Mucosa of descending colon (tissue), 3 donors: ENCODE measurements around the gene SETX. TPM values are rescaled to one million over a fixed set of nuclear protein-coding genes. Genes with fewer than 3 reads are reported as not detected.

Experiments
- ATAC-seq: fragments of 200-7000 bp; cut with Tn5 transposase; one replicate; pipeline ENCODE4 v1.9.1; 2020; ENCODE audit warnings: mild to moderate bottlenecking, moderate library complexity
- DNase-seq, 3 donors: peaks; one replicate each; pipeline ENCODE4 v3.0.0-alpha.2; 2020
- H3K36me3 ChIP-seq: fragments of 200-600 bp; one replicate; pipeline ENCODE4 v1.8.0; 2021; ENCODE audit warnings: low read depth, mild to moderate bottlenecking
- H3K4me1 ChIP-seq: fragments of 200-600 bp; one replicate; pipeline ENCODE4 v1.8.0; 2021; ENCODE audit warnings: low read depth, mild to moderate bottlenecking
- H3K4me3 ChIP-seq: fragments of 200-600 bp; one replicate; pipeline ENCODE4 v1.8.0; 2021; ENCODE audit warnings: mild to moderate bottlenecking
- H3K9me3 ChIP-seq: fragments of 200-600 bp; one replicate; pipeline ENCODE4 v1.8.0; 2021; ENCODE audit warnings: mild to moderate bottlenecking
- CTCF ChIP-seq: fragments of 200-600 bp; IDR thresholded peaks from one replicate; pipeline ENCODE4 v1.8.0; 2022; ENCODE audit warnings: antibody characterized with exemption, mild to moderate bottlenecking
- intact Hi-C, 2 donors: fragments of 100-400 bp; cut with DNase I in 1 of 2; cut with micrococcal nuclease in 1 of 2; formaldehyde crosslinking; loops; one replicate each; pipeline versions ENCODE4 v1.11.0 to v1.11.1; 2022; cut with DNase I, micrococcal nuclease
- total RNA-seq, 3 donors: library from RNA; stranded (reverse); fragmentation: NEBNext Ultra II Directional in 2 of 3; extraction: Animal tissue kit (Norgen Biotek cat#: 25700) in 2 of 3; gene quantifications; one replicate each; pipeline versions ENCODE4 v1.2.1 to v1.2.4, GENCODE V29; 2021 to 2023
- donor health status: DM: no; HTN: no; CAD: no; lungs with moderate emphysema.
- donor health status: DM: no; HTN: no; CAD: no.
- donor health status: DM: no; HTN: yes; CAD: no.

SETX gene
- total RNA-seq, 3 donors from 2014 or later, result 35.4 to 54.2 (median 38.7) TPM

GRCh38 chr9:132233138-132233537 is 121.6 kb downstream of the SETX start:
- DNase-seq (no peak), ATAC-seq (no peak)
- TF ChIP-seq CTCF, result no peak
- Histone ChIP-seq H3K9me3 (no peaks in the 10 kb centered on the region), H3K4me1 (no peaks in the 10 kb centered on the region), H3K36me3 (no peaks in the 10 kb centered on the region), H3K4me3 (no peak overlapping the region)
- intact Hi-C loops, result loop anchor here in 1 of 2 donors (10.0 kb wide), 1 partner anchor 468 kb away; no protein-coding TSS in a partner anchor

DNA sequence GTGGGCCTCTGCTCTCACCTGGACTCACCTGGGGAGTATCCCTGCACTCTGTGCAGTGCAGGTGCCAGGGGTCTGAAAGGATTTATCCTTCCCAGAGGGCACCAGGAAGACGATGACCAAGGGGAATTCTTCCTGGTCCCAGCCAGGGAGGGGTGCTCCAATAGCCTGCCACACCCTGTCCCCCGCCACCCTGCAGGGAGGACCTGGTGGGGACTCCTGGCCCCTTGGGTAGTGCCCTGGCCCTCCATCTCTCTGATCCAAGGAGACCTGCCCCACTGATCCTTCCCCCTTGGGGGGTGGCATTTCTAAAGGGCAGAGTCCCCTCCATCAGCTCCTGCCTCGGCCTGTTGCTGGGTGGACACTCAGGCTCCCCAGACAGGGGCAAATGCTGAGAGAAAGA is 122.3 kb downstream of the SETX start:
- no peaks in the 10 kb centered on the region for H3K9me3 ChIP-seq
- intact Hi-C loops, result loop anchor here in 1 of 2 donors (10.0 kb wide), 1 partner anchor 468 kb away; no protein-coding TSS in a partner anchor
- H3K4me1 ChIP-seq, result no peaks in the 10 kb centered on the region
- DNase-seq, result no peak
- no peak overlapping the region for H3K4me3 ChIP-seq
- TF ChIP-seq CTCF, result no peak
- ATAC-seq, result no peak
- H3K36me3 ChIP-seq, result no peaks in the 10 kb centered on the region

DNA sequence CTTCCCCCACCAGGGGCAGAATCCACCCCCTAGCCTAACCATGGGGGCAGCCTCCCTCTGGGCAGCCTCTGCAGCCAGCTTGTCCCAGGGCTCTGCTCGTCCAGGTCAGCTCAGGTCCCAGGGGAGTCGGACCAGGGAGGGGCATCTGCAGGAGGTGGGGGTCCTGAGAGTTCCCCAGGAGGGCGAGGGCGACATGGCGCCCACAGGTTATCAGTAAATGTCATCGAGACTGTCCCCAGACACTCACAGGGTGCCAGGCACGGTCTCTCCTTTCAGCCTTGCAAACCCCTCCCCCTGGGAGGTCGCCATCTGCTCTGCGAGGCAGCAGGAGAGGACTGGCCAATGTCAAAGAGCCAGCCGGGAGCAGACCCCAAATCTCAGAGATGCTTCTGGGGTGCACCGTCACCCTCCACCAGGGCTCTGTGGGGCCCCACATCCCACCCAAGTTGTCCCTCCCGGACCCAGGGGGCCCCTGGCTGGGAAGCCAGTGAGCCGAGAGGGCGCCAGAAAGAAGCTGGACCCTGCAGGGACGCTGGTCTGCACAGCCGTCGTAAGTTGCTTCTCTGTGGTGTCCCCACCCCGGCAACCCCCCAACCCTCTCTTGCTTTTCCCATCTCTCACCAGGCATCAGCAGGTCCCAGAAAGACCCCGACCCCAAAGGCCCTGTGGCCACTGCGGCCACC is 123.6 kb downstream of the SETX start:
- intact Hi-C loops, result loop anchor here in 1 of 2 donors (10.0 kb wide), 1 partner anchor 466 kb away; no protein-coding TSS in a partner anchor
- Histone ChIP-seq H3K36me3 (no peaks in the 10 kb centered on the region), H3K4me1 (no peaks in the 10 kb centered on the region), H3K9me3 (no peaks in the 10 kb centered on the region), H3K4me3 (no peak overlapping the region)
- no peak for DNase-seq
- no peak for TF ChIP-seq CTCF
- no peak for ATAC-seq

DNA sequence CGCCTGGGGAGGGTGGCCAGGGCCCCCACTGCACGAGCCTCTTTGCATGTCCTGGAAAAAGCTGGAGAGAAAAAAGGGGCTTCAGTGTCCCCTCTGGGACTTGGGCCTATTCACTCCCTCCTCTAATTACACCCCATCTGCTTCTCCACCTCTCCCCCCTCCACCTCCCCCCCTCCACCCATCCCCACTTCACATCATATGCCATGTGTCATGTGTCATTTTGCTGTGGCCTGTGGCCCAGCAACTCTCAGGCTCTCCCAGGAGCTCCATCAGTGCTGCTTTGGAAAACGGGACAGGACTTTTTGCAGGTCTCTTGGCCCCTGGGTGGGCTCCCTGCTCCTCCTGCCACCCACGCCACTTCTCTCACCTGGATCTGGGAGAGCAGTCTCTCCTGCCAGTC is 124.2 kb downstream of the SETX start:
- H3K9me3 ChIP-seq, result no peaks in the 10 kb centered on the region
- H3K36me3 ChIP-seq, result no peaks in the 10 kb centered on the region
- no peak overlapping the region for H3K4me3 ChIP-seq
- no peak for ATAC-seq
- TF ChIP-seq CTCF, result no peak
- intact Hi-C loops, result loop anchor here in 1 of 2 donors (10.0 kb wide), 1 partner anchor 466 kb away; no protein-coding TSS in a partner anchor
- no peaks in the 10 kb centered on the region for H3K4me1 ChIP-seq
- DNase-seq, result no peak

DNA sequence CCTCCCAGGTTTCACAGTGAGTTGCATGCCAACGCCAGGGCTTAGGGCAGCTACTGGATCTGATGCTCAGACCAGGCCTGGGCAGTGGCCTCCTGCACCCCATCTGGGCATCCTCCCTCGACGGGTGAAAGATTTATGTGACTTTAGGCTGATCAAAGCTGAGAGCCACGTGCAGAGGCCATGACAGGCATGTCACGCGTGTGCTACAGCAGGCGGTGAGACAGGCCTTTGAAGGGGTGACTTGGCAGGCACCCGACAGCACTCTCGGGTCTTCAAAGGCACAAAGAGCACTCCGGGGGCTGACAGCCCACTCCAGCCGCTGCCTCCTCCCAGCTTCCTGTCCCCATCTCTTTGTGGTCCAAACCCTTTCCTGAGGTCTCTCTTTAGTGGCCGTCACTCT is 126.7 kb downstream of the SETX start:
- intact Hi-C loops, result no loop called here
- Histone ChIP-seq H3K4me1 (no peaks in the 10 kb centered on the region), H3K36me3 (no peaks in the 10 kb centered on the region), H3K9me3 (no peaks in the 10 kb centered on the region), H3K4me3 (no peak overlapping the region)
- ATAC-seq (no peak), DNase-seq (peak in 1 of 3 donors; percentile 25)
- no peak for TF ChIP-seq CTCF
